AG04449 (cell line): Measurements from ENCODE around the gene ERP44.
"Not testable (repeated sequence)": the region's sequence is repeated elsewhere in the genome, so short reads cannot be mapped to it uniquely, and the experiment has no call there.

Source experiments
- CTCF ChIA-PET: fragments of 350-600 bp; formaldehyde crosslinking; extraction: SDS; loops from one replicate; lab custom pipeline; 2021; ENCODE audit warnings: antibody characterized with exemption; lab: Yijun Ruan, JAX
- POLR2A ChIA-PET: fragments of 400-600, 350-600 bp; formaldehyde crosslinking; extraction: SDS; loops from one replicate; lab custom pipeline; 2020; ENCODE audit warnings: antibody characterized with exemption, inconsistent platforms; lab: Yijun Ruan, JAX
- DNase-seq: peaks from one replicate; pipeline ENCODE4 v3.0.0-alpha.2; 2010; ENCODE audit warnings: low read depth, low spot score
- H3K4me3 ChIP-seq: 2 replicates; pipeline ENCODE4 v1.5.1; 2011; ENCODE audit warnings: low read depth, mild to moderate bottlenecking, control low read depth, low read length
- CTCF ChIP-seq: IDR thresholded peaks from one replicate; pipeline ENCODE4 v1.5.1; 2011; ENCODE audit warnings: mild to moderate bottlenecking, moderate library complexity, low read length, control low read depth, inconsistent platforms; ENCODE audit not compliant: insufficient read depth; ENCODE audit errors: missing control alignments

The ERP44 gene

GRCh38 chr9:100063185-100063584 lies 35.6 kb downstream of the ERP44 start:
- TF ChIP-seq CTCF = no peak
- ChIA-PET POLR2A (no interaction called here), CTCF (interaction anchor here (1.4 kb wide), 2 partner anchors 27 to 35 kb away, joined by 3 to 4 read pairs; no protein-coding TSS in a partner anchor)
- H3K4me3 ChIP-seq = no peak overlapping the region
- no peak for DNase-seq

- POLR2A ChIA-PET, H3K4me3 ChIP-seq, DNase-seq: not testable (repeated sequence)
- CTCF ChIA-PET = interaction anchor here (1.4 kb wide), 1 partner anchor 34 kb away, joined by 4 read pairs; no protein-coding TSS in a partner anchor
Observed at GRCh38 chr9:100062683-100063082, 36.1 kb downstream of the ERP44 start.

DNA sequence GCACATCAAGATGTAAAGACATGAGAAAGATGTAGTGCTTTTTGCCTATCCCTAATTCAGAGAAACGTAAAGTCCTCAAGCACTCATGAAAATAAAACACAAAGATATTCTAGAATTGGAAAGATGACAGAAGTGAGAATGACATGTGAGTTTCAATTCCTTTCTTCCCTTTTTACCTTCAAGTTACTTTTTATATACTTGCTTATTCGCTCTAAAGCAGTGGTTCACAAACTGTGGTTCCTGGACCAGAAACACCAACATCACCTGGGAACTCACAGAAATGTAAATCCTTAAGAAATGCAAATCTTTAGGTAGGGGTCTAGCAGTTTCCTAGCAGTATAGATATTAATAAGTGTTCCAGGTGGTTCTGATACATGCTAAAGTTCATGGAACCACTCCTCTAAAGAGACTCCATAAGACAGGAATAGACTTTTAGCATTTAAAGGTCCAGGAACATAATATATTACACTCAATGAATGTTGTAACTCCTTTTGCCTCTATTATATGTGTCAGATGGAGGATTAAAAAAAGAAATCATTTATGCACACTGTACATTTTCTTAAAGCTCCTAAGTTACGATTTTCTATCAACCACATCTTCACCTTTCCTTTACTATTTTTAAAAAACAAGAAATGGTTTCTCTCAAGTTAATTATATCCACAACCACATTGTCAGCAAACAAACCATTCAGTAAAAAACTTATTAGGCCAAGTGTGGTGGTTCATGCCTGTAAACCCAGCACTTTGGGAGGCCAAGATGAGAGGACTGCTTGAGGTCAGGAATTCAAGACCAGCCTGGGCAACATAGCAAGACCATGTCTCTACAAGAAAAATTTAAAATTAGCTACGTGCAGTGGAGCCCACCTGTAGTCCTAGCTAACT lies 39.9 kb downstream of the ERP44 start:
- no peak overlapping the region for H3K4me3 ChIP-seq
- POLR2A ChIA-PET = no interaction called here
- CTCF ChIA-PET = interaction anchor here (1.4 kb wide), 1 partner anchor 30 kb away, joined by 4 read pairs; no protein-coding TSS in a partner anchor
- DNase-seq = no peak
- no peak for TF ChIP-seq CTCF

GRCh38 chr9:100057624-100058023 lies 41.2 kb downstream of the ERP44 start:
- DNase-seq = no peak
- CTCF ChIA-PET = no interaction called here
- no peak for TF ChIP-seq CTCF
- POLR2A ChIA-PET = no interaction called here
- no peak overlapping the region for H3K4me3 ChIP-seq

- no peak for DNase-seq
- no peak for TF ChIP-seq CTCF
- ChIA-PET POLR2A (no interaction called here), CTCF (no interaction called here)
- H3K4me3 ChIP-seq = no peak overlapping the region
Observed at GRCh38 chr9:100056561-100056960, 42.2 kb downstream of the ERP44 start.

DNA sequence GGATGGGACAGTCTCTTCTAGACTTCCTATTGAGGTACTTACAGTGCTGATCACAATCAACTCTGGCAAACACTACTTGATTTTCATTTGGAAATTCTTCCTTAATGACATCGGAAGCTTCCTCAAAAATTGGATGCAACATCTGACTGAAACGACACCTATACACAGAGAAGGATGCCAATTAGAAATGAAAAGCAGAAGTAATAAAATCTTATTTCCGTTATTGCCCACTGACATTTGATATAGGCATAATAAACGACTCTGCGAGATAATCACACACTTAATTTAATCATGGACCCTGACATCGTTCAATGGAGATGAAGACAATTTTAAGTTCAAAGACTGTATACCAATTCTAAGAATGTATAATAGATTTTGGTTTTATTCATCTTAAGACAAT lies 46.4 kb downstream of the ERP44 start:
- DNase-seq = no peak
- POLR2A ChIA-PET = no interaction called here
- H3K4me3 ChIP-seq = no peak overlapping the region
- TF ChIP-seq CTCF = no peak
- CTCF ChIA-PET = no interaction called here

- DNase-seq = no peak
- no peak for TF ChIP-seq CTCF
- CTCF ChIA-PET = interaction anchor here (0.8 to 0.9 kb wide), 2 partner anchors 21 to 448 kb away, joined by 3 read pairs; no protein-coding TSS in a partner anchor
- no peak overlapping the region for H3K4me3 ChIP-seq
- POLR2A ChIA-PET = no interaction called here
Observed at GRCh38 chr9:100049551-100049950, 49.2 kb downstream of the ERP44 start.
